Cardiac fibroblast (primary cell): ENCODE results near the gene POLD3.

Experiments used
- DNase-seq, 2 donors: peaks; one replicate each; pipeline versions ENCODE4 v3.0.0 to v3.0.0-alpha.2; 2010; ENCODE audit warnings: low read depth in 2 of 2
- H3K4me3 ChIP-seq, 2 donors: replicated peaks in 1 of 2; 1 replicate in 1 of 2; 2 replicates in 1 of 2; pipeline ENCODE4 v1.5.1; 2011; ENCODE audit warnings: low read depth in 2 of 2, low read length in 2 of 2, mild to moderate bottlenecking in 2 of 2, moderate library complexity in 1 of 2
- CTCF ChIP-seq: IDR thresholded peaks from one replicate; pipeline ENCODE4 v1.5.1; 2011; ENCODE audit warnings: low read depth, mild to moderate bottlenecking, low read length, inconsistent platforms

Gene POLD3

GRCh38 chr11:74686792-74687191, 94.4 kb downstream of the POLD3 start:
- peak; percentile 28 for TF ChIP-seq CTCF
- peak; percentile 63 to 85 for DNase-seq
- H3K4me3 ChIP-seq: no peak overlapping the region

GRCh38 chr11:74687237-74688023, 95.0 kb downstream of the POLD3 start:
- DNase-seq: peak; percentile 40 to 54
- TF ChIP-seq CTCF: no peak
- H3K4me3 ChIP-seq: no peak overlapping the region

- no peak overlapping the region for H3K4me3 ChIP-seq
- TF ChIP-seq CTCF: no peak
- DNase-seq: peak; percentile 40 to 74
Measured at GRCh38 chr11:74689666-74690065, 97.3 kb downstream of the POLD3 start.

GRCh38 chr11:74691755-74692154, 99.4 kb downstream of the POLD3 start:
- DNase-seq: no peak
- H3K4me3 ChIP-seq: no peak overlapping the region
- TF ChIP-seq CTCF: no peak
